ENCODE measurements around the gene ZNF586. TPM values are rescaled to one million over a fixed set of nuclear protein-coding genes. Genes with fewer than 3 reads are reported as not detected.

ZNF586 gene
- total and polyA plus RNA-seq, 8 donors = 13.2 to 38.1 (median 29.2) TPM

DNA sequence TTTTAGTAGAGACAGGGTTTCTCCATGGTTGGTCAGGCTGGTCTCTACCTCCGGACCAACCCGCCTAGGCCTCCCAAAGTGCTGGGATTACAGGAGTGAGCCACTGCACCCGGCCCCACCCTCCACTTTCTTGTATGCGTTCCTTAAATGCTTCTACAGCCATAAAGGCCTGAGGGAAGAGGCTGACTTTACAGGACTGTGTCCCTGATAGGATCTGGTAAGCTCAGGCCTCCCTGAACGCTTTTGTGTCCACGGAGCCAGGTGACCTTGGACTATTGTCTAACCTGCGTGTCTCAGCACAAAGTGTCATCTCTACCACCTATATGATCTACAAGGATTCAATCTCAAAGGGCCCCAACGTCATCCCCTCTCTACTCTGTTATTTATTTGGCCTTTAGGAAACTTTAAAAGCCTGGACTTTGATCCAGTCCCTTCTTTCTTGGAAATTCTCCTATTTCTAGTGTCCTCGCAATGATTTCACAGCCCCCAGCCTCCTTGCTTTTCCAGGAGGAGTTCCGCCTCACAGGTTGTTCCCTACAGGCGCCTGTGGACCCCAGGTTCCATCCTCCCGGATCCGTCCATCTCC, 44.5 kb downstream of the ZNF586 start:
- DNase-seq (no peak), ATAC-seq (peak; percentile 60)
- peaks cover 26 to 39% of the 10 kb centered on the region in 2 donors for H3K4me1 ChIP-seq
- intact Hi-C loops (cut with DNase I) = no loop called here
- peak overlapping the region; percentile 76 to 82 for H3K4me3 ChIP-seq
- peak overlapping the region; percentile 73 to 77 for H3K27ac ChIP-seq
- H3K27me3 ChIP-seq = no peaks in the 10 kb centered on the region
- H3K9me3 ChIP-seq = no peaks in the 10 kb centered on the region
- peaks cover 0 to 24% of the 10 kb centered on the region in 2 donors for H3K36me3 ChIP-seq
- TF ChIP-seq, protein P1, sequence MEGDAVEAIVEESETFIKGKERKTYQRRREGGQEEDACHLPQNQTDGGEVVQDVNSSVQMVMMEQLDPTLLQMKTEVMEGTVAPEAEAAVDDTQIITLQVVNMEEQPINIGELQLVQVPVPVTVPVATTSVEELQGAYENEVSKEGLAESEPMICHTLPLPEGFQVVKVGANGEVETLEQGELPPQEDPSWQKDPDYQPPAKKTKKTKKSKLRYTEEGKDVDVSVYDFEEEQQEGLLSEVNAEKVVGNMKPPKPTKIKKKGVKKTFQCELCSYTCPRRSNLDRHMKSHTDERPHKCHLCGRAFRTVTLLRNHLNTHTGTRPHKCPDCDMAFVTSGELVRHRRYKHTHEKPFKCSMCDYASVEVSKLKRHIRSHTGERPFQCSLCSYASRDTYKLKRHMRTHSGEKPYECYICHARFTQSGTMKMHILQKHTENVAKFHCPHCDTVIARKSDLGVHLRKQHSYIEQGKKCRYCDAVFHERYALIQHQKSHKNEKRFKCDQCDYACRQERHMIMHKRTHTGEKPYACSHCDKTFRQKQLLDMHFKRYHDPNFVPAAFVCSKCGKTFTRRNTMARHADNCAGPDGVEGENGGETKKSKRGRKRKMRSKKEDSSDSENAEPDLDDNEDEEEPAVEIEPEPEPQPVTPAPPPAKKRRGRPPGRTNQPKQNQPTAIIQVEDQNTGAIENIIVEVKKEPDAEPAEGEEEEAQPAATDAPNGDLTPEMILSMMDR (IDR thresholded peaks at IDR 0.05) = no peak

DNA sequence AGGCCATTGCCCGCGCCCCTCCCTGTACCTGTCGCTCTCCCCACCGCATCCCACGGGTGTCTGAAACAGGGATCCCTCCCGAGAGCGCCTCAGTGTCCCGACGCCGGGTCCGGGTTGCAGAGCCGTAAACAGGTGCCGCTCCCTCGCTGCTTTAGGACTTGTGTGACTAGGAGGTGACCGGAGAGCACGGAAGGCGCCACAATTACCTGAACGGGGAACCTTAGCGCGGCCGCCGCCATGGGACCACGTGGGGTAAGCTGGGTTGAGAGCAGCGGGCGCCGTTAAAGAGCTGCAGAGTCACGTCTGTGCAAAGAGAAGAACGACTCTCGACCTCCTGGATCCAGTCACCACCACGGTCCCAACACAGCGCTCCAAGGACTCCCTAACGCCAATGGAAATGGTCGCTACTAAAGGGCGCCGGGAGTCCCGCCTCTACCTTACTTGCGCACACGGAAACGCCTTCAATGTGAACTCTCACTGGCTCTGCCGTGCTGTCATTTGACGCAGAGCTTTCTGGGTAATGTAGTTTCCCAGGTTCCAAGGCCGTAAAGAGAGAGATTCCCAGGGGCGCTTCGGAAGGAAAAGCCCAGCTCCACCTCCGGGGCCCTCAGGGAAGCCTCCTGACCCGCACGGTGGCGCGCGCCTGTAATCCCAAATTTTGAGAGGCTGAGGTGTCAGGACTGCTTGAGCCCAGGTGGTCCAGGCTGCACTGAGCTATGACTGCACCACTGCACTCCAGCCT, 45.2 kb downstream of the ZNF586 start, which contains the start of gene ZNF552:
Gene ZNF552, minus strand, starts transcription at position 409 of the 742 bp plus-strand sequence. Its CDS starts 170 bp downstream, at position 239.
- Histone ChIP-seq H3K4me3 (peak within 1 kb of the TSS; percentile 76 to 82), H3K27me3 (no peaks in the 10 kb centered on the region), H3K36me3 (peaks cover 0 to 17% of the 10 kb centered on the region in 2 donors), H3K9me3 (no peaks in the 10 kb centered on the region), H3K27ac (peak within 1 kb of the TSS; percentile 73 to 77), H3K4me1 (peaks cover 26 to 39% of the 10 kb centered on the region in 2 donors)
- peak; percentile 91 for ATAC-seq
- intact Hi-C loops (cut with DNase I) = no loop called here
- DNase-seq = peak; percentile 84 to 93 (median 90)
- TF ChIP-seq, protein P1 (IDR thresholded peaks at IDR 0.05) = no peak

DNA sequence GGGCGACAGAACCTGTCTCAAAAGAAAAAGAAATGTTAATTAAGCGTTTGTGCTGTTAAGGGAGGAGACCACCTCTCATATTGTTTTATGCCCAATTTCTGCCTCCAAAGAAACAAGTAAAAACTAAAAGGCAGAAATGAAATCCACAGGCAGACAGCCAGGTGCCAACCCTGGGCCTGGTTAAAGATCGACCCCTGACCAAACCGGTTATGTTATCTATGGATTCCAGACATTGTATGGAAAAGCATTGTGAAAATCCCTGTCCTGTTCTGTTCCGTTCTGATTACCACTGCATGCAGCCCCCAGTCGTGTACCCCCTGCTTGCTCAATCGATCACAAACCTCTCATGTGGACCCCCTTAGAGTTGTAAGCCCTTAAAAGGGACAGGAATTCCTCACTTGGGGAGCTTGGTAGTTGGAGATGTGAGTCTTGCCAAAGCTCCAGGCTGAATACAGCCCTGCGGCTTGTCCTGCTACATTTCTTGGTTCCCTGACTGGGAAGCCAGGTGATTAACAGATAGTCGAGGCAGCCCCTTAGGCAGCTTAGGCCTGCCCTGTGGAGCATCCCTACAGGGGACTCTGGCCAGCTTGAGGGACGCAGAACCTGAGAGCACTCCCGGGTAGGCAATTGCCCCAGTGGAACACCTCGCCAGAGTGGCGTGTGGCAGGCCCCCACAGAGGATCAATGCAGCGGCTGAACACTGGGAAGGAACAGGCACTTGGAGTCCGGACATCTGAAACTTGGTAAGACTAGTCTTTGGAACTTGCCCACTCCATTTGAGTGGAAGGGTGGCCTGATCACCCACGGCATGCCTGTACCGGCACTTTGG, 46.0 kb downstream of the ZNF586 start:
- Histone ChIP-seq H3K27ac (peak overlapping the region; percentile 73 to 77), H3K4me3 (peak overlapping the region; percentile 76 to 82), H3K27me3 (no peaks in the 10 kb centered on the region), H3K9me3 (no peaks in the 10 kb centered on the region), H3K36me3 (peaks cover 0 to 9% of the 10 kb centered on the region in 2 donors), H3K4me1 (peaks cover 29 to 39% of the 10 kb centered on the region in 2 donors)
- intact Hi-C loops (cut with DNase I) = no loop called here
- DNase-seq (no peak), ATAC-seq (no peak)
- TF ChIP-seq, protein P1 (IDR thresholded peaks at IDR 0.05) = no peak

DNA sequence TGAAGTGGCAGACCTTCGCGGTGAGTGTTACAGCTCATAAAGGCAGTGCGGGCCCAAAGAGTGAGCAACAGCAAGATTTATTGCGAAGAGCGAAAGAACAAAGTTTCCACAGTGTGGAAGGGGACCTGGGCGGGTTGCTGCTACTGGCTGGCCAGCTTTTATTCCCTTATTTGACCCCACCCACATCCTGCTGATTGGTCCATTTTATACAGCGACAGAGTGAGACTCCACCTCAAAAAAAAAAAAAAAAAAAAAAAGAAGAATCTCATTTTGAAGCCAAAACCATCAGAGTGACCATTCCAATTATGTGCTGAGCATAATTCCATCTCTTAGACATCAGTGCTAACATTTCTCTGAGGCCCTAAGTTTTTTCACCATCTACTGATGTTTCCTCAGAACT, 47.2 kb downstream of the ZNF586 start:
- Histone ChIP-seq H3K4me1 (peaks cover 36 to 46% of the 10 kb centered on the region in 2 donors), H3K36me3 (peaks cover 0 to 3% of the 10 kb centered on the region in 2 donors), H3K4me3 (no peak overlapping the region), H3K27ac (no peak overlapping the region), H3K9me3 (no peaks in the 10 kb centered on the region), H3K27me3 (no peaks in the 10 kb centered on the region)
- intact Hi-C loops (cut with DNase I) = no loop called here
- ATAC-seq = no peak
- DNase-seq = no peak
- TF ChIP-seq, protein P1 (IDR thresholded peaks at IDR 0.05) = no peak
